ENCODE results near the gene SYS1. TPM values are rescaled to one million over a fixed set of nuclear protein-coding genes. Genes with fewer than 3 reads are reported as not detected.

SYS1 gene
- polyA plus RNA-seq, 1 of the 3 experiments (the other 2 are of a cell fraction): 26.5 TPM

DNA sequence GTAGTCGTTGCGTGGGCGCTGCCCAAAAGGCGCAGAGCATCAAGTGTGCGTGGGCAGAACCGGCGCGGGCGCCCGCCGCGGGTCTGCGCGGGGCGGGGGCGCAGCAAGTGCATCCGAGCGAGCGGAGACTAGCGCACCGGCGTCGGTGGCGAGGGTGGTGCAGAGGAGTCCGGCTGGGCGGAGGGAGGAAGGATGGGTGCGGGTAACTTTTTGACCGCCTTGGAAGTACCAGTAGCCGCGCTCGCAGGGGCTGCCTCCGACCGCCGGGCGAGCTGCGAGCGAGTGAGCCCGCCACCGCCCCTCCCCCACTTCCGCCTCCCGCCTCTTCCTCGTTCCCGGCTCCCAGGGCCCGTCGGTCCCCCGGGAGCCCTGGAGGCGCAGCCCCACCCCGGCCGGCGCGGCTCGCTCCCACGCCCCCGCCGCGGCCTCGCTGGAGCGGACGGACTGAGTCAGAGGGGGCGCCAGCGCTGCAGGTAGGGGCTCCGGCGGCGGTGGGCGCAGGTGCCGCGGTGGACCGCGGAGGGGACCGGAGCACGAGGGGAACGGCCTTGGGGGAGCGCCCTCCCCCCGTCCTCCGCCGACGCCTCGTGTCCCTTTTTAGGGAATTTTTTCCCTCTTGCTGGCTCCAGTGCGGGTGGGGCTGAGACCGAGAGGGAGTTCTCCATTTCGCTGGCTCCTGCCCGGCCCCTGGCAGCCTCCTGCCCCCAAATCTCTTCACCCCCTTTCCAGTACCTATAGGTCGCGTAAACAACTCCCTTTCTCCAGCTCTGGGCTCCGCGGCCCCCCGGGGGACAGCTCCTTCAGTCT lies 43.5 kb downstream of the SYS1 start:
- 3% methylated on average over 30 of the region's 87 CpGs for WGBS (ENCODE audit: low lambda C conversion rate)
- peak; percentile 80 for DNase-seq
- no peaks in the 10 kb centered on the region for H3K27me3 ChIP-seq (ENCODE audit: insufficient read depth)
- H3K4me1 ChIP-seq (ENCODE audit: control insufficient read depth in 1 of 2, insufficient read depth in 2 of 2, low read depth in 1 of 2, low read length in 1 of 2): peaks cover 0 to 8% of the 10 kb centered on the region in 2 experiments; a peak in 1 of 4 replicates
- no peaks in the 10 kb centered on the region for H4K20me1 ChIP-seq (ENCODE audit: insufficient read depth)
- H3K27ac ChIP-seq (ENCODE audit: low read depth in 2 of 2, low read length in 1 of 2): no peak overlapping the region; a peak in 1 of 4 replicates
- peak overlapping the region; percentile 66 to 76 for H3K4me3 ChIP-seq (ENCODE audit: low read depth in 2 of 2, low read length in 1 of 2)
- peak overlapping the region; percentile 96 for H3K4me2 ChIP-seq
- H3K36me3 ChIP-seq (replicated peaks in 1 of 2; ENCODE audit: control insufficient read depth in 1 of 2, insufficient read depth in 2 of 2, low read length in 1 of 2): peaks cover 0 to 14% of the 10 kb centered on the region in 2 experiments
- CTCF ChIA-PET: interaction anchor here (1.0 to 4.6 kb wide), 7 partner anchors 10 to 116 kb away, joined by 3 to 40 read pairs (median 7); partner anchors contain the start of gene PIGT
- no peaks in the 10 kb centered on the region for H3F3A ChIP-seq (replicated peaks; ENCODE audit: insufficient read depth)
- POLR2A ChIA-PET: interaction anchor here (0.6 to 1.5 kb wide), 6 partner anchors 9 to 517 kb away, joined by 3 to 5 read pairs (median 3); partner anchors contain the start of genes PIGT and SYS1
- peak overlapping the region; percentile 72; the same call in 1 of the 2 replicates for H2AFZ ChIP-seq (ENCODE audit: low read depth)
- no peak for TF ChIP-seq SIN3A (IDR thresholded peaks at IDR 0.05; ENCODE audit: borderline replicate concordance, low read depth, low read length)
- TF ChIP-seq TAF1 (IDR thresholded peaks at IDR 0.05; ENCODE audit: borderline replicate concordance, low read depth, low read length): peak; percentile 51; the same call in 1 of the 2 replicates
- TF ChIP-seq CTCF (IDR thresholded peaks at IDR 0.05): no peak
- peak; percentile 17; the same call in 1 of the 2 replicates for TF ChIP-seq MAX (IDR thresholded peaks at IDR 0.05; ENCODE audit: low read depth)
- TF ChIP-seq FOSL2 (IDR thresholded peaks at IDR 0.05; ENCODE audit: borderline replicate concordance, low read depth): no peak
- TF ChIP-seq RXRA (IDR thresholded peaks at IDR 0.05; ENCODE audit: borderline replicate concordance, low read depth): no peak
- no peaks in the 10 kb centered on the region for H3K9me2 ChIP-seq
- peak overlapping the region; percentile 57 for H3K9ac ChIP-seq
- H3K9me3 ChIP-seq: no peaks in the 10 kb centered on the region
- no peaks in the 10 kb centered on the region for H3K79me2 ChIP-seq (ENCODE audit: insufficient read depth)

DNA sequence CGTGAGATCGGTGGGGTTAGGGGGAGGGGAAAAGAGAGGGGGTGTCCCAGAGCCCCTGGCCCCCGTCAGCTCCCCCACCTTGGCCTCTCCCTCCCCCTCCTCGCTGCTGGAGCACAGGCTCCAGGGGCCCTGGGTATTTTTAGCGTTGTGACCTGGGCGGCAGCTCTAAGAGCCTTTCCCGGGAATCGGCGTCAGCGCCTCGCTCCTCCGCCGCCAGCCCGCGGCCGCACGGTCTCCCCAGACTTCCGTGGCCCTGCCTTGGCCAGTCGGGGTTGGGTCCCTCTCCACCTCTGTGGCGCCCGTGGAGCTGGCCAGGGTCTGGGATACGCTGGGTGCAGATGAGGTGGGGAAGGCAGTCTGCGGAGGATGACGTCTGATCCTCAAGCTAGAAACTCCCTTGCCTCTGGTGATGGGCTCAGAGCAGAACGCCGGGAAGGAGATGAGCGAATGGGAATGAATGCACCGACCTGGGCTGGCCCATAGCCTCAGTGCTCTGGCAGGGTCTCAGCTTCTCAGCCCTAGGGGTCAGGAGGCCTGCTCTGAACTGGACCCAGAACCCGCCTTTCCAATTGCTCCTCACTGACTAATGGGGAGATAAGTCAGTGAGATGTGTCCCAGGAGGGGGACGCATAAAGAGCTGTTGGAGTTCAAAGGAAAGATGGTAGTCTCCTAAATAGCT lies 44.2 kb downstream of the SYS1 start:
- Histone ChIP-seq H3K4me3 (ENCODE audit: low read depth in 2 of 2, low read length in 1 of 2) (peak overlapping the region; percentile 66 to 76), H4K20me1 (ENCODE audit: insufficient read depth) (no peaks in the 10 kb centered on the region), H3K36me3 (replicated peaks in 1 of 2; ENCODE audit: control insufficient read depth in 1 of 2, insufficient read depth in 2 of 2, low read length in 1 of 2) (peaks cover 0 to 17% of the 10 kb centered on the region in 2 experiments), H3K79me2 (ENCODE audit: insufficient read depth) (no peaks in the 10 kb centered on the region), H2AFZ (ENCODE audit: low read depth) (peak overlapping the region; percentile 72; the same call in 1 of the 2 replicates), H3K27ac (ENCODE audit: low read depth in 2 of 2, low read length in 1 of 2) (no peak overlapping the region; a peak in 1 of 4 replicates), H3K9ac (peak overlapping the region; percentile 57; the same call in 1 of the 2 replicates), H3K9me2 (no peaks in the 10 kb centered on the region), H3K27me3 (ENCODE audit: insufficient read depth) (no peaks in the 10 kb centered on the region), H3F3A (replicated peaks; ENCODE audit: insufficient read depth) (no peaks in the 10 kb centered on the region), H3K4me2 (peak overlapping the region; percentile 96), H3K9me3 (no peaks in the 10 kb centered on the region), H3K4me1 (ENCODE audit: control insufficient read depth in 1 of 2, insufficient read depth in 2 of 2, low read depth in 1 of 2, low read length in 1 of 2) (peaks cover 0 to 8% of the 10 kb centered on the region in 2 experiments; a peak in 1 of 4 replicates)
- ChIA-PET POLR2A (interaction anchor here (0.6 to 1.5 kb wide), 8 partner anchors 8 to 518 kb away, joined by 3 to 5 read pairs (median 3); partner anchors contain the start of genes PIGT and SYS1), CTCF (interaction anchor here (0.6 to 4.6 kb wide), 9 partner anchors 9 to 116 kb away, joined by 3 to 40 read pairs (median 4); partner anchors contain the start of genes PIGT and SYS1)
- no peak for TF ChIP-seq USF1 (IDR thresholded peaks at IDR 0.05; ENCODE audit: borderline replicate concordance, low read depth)
- TF ChIP-seq, protein P1, sequence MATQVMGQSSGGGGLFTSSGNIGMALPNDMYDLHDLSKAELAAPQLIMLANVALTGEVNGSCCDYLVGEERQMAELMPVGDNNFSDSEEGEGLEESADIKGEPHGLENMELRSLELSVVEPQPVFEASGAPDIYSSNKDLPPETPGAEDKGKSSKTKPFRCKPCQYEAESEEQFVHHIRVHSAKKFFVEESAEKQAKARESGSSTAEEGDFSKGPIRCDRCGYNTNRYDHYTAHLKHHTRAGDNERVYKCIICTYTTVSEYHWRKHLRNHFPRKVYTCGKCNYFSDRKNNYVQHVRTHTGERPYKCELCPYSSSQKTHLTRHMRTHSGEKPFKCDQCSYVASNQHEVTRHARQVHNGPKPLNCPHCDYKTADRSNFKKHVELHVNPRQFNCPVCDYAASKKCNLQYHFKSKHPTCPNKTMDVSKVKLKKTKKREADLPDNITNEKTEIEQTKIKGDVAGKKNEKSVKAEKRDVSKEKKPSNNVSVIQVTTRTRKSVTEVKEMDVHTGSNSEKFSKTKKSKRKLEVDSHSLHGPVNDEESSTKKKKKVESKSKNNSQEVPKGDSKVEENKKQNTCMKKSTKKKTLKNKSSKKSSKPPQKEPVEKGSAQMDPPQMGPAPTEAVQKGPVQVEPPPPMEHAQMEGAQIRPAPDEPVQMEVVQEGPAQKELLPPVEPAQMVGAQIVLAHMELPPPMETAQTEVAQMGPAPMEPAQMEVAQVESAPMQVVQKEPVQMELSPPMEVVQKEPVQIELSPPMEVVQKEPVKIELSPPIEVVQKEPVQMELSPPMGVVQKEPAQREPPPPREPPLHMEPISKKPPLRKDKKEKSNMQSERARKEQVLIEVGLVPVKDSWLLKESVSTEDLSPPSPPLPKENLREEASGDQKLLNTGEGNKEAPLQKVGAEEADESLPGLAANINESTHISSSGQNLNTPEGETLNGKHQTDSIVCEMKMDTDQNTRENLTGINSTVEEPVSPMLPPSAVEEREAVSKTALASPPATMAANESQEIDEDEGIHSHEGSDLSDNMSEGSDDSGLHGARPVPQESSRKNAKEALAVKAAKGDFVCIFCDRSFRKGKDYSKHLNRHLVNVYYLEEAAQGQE (IDR thresholded peaks at IDR 0.05; ENCODE audit: low read depth, low read length): 0 out of 2 replicates have a peak, but pooled peaks have one; percentile 3
- 48% methylated on average over 23 of the region's 30 CpGs for WGBS (ENCODE audit: low lambda C conversion rate)
- peak; percentile 65 for DNase-seq
